HG03565 (cell line): ENCODE measurements around the gene HOGA1.
"Not testable (repeated sequence)": the region's sequence is repeated elsewhere in the genome, so short reads cannot be mapped to it uniquely, and the experiment has no call there.

Source experiments
- ATAC-seq: cut with Tn5 transposase; IDR thresholded peaks from one replicate; pipeline ENCODE4 v1.9.1; 2021; ENCODE audit warnings: mild to moderate bottlenecking, moderate library complexity; ENCODE audit not compliant: unreplicated experiment

The HOGA1 gene

GRCh38 chr10:97554336-97554735 is 29.9 kb upstream of the HOGA1 start:
- ATAC-seq, result not testable (repeated sequence)

GRCh38 chr10:97555541-97555940 is 28.6 kb upstream of the HOGA1 start:
- ATAC-seq, result not testable (repeated sequence)

DNA sequence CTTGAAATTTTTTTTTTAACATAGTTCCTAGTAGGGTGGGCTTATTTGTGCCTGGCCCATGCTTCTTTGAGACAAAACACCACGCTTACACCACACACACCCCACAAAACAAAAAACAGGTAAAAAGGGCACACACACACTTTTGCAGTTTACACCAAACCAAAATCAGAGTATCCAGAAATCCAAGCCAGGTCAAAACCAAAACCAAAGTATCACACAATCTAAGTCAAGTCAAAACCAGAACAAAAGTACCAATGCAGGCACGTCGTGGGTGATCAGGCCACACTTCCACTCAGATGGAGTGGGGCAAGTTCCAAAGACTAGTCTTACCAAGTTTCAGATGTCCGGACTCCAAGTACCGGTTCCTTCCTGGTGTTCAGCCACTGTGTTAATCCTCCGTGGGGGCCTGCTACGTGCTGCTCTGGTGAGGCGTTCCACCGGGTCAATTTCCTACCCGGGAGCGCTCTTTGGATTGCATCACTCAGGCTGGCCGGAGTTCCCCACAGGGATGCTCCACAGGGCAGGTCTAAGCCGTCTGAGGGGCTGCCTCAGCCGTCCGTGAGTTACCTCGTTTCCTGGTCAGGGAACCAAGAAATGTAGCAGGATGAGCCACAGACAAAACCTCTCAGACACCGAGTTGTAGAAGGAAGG is 23.3 kb upstream of the HOGA1 start:
- ATAC-seq, result not testable (repeated sequence)

- ATAC-seq, result not testable (repeated sequence)
Measured at GRCh38 chr10:97561386-97562077, 22.7 kb upstream of the HOGA1 start.

GRCh38 chr10:97562329-97562728 is 21.9 kb upstream of the HOGA1 start:
- not testable (repeated sequence) for ATAC-seq

DNA sequence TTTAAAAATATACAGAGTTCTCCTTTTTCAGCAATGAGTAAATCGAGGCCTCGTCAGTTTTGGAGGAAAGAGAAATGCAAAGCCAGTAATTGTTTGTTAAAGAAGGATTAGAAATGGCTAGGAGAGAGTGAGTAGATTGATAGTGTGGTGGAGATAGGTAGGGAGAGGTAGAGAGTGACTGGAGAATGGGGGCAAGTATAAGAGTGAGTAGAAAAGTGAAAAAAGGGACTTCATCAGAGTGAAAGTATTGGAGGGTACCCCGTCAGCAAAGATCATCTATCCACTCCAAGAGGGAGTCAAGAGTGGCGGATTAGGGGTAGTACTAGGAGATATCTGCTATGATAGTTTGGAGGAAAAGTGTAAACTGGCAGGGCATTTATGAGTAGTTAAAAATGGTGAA is 20.9 kb upstream of the HOGA1 start:
- no peak for ATAC-seq

- no peak for ATAC-seq
Measured at GRCh38 chr10:97564776-97565175, 19.4 kb upstream of the HOGA1 start.

DNA sequence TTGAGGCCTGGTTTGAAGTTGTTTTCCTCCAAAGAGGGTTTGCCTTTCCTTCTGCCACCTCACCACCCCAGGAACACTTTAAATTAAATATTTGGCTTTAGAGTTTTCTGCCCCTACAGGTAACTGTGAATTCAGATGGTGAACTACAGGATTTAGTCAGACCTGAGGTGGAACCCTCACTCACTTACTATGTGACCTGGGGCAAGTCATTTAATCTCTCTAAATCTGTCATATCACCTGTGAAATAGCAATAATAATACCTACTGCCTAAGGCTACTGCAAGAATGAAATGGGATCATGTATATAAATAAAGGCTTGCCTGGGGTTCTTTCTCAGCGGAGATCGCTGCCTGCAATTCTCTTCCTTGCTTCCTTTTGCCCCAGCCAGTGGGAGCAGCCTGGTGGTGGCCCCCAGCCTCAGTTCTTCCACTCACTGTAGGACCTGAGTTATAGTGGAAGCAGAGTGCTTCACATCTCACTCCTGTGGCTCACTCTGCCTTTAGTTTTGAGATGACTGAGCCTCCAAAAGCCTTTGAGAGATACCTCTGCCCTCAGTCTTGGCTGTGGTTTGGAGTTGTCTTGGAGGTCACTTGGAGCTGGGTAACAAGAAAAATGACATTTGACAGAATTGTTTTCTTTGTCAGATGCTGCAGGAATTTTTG is 17.7 kb upstream of the HOGA1 start:
- ATAC-seq, result no peak

DNA sequence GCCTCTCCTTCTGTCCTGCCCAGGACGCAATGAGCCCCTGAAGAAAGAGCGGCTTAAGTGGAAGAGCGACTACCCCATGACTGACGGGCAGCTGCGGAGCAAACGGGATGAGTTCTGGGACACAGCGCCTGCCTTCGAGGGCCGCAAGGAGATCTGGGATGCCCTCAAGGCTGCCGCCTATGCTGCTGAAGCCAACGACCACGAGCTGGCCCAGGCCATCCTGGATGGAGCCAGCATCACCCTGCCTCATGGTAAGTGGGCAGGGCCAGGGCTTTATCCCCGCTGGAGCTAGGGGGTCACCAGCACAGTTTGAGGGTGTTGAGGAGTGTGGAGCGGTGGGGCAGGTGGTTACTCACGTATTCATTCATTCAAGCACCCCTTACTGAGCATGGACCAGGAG is 16.3 kb upstream of the HOGA1 start:
- no peak for ATAC-seq

GRCh38 chr10:97570146-97570788 is 13.9 kb upstream of the HOGA1 start:
- no peak for ATAC-seq

DNA sequence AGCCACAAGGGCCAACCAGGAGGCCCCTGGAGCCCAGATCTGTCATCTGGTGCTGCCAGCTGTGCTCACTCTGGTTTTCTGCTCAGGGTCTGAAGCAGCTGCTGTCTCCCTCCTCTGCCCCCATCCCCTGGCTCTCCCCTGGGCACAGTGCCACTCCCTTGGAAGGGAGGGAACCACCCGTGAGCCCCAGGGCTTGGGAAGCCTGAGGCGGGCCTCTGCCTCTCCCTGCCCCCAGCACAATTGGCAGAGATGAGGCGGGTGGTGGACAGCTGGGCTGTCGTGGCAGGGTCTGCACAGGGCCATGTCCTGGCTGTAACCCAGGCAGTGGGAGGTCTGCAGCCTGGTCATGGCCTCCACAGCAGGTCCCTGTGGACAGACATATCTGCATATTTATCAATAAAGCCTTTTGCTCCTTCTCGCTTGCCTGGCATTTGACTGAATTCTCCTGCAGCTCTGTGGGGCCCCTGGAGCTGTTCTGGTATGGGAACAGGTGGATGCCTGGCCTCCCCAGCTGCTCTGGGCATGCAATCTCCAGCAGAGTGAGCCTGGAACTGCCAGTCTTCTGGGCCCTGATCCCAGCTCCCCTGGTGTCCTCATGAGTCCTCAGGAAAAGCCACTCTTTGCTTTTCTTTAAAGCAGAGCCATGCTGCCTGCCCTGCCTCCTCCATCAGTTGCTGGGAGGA is 13.3 kb upstream of the HOGA1 start:
- ATAC-seq, result no peak

GRCh38 chr10:97571622-97572021 is 12.6 kb upstream of the HOGA1 start:
- no peak for ATAC-seq

DNA sequence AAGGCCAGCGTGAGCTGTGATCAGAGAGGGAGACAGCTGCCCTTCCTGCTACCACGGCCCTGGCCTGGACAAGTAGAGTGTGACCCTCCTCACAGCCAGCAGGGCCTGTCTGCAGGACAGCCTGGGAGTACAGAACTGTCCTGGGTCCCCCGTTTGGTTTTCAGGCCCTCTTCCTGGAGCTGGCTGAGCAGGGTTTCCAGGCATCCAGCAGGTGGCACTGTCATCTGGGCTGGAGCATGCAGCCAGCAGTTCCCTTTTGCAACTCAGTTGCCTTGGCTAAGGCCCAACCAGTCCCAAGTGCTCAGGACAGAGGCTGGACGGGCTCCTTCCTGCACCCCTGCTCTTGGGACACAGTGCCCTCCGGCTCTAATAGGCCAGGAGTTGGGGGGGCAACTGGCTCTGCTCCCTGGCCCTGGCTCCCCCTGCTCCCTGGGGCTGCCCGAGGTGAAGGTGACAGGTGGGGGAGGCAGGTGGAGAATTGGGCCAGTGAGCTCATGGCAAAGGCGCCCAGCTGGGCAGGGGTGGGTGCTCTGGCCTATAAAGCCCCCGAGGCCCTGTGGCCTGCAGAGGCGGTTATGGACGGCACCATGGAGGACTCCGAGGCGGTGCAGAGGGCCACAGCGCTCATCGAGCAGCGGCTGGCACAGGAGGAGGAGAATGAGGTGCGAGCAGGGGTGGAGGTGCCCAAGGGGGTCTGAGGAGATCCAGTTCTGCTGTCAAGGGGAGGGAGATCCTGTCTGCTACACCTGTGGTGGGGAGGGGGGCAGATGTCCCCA is 11.8 kb upstream of the HOGA1 start, which contains the start of gene ANKRD2:
ANKRD2 (plus strand) TSS at position 566 of the 776 bp plus-strand sequence; CDS start at position 576, 10 bp downstream.
- peak; percentile 56 for ATAC-seq

- no peak for ATAC-seq
Measured at GRCh38 chr10:97573021-97573420, 11.2 kb upstream of the HOGA1 start.

GRCh38 chr10:97573672-97574071 is 10.5 kb upstream of the HOGA1 start:
- ATAC-seq, result no peak

- no peak for ATAC-seq
Measured at GRCh38 chr10:97574374-97575126, 9.6 kb upstream of the HOGA1 start.

DNA sequence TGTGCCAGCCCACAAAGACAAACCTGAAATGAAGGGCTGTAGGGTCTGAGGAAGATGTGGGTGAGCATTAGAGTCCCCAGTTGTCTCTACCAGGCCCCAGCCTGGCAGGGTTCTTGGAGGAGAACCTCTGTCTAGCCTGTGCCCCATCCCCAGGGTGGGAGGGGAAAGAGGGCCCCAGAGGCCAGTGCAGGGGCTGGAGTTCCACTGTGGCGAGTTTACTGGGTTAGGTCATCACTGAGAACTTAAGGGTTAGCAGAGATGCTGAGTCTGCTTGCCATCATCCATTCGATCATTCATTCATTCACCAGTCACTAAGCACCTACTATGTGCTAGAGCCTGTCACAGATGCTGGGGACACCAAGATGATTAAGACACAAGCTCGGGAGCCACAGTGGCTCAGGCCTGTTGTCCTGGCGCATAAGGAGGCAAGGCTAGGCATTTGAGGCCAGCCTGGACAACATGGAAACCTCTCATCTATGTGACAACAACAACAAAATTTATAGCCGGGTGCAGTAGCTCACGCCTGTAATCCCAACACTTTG is 9.0 kb upstream of the HOGA1 start:
- ATAC-seq, result no peak

GRCh38 chr10:97576487-97576886 is 7.7 kb upstream of the HOGA1 start:
- not testable (repeated sequence) for ATAC-seq

DNA sequence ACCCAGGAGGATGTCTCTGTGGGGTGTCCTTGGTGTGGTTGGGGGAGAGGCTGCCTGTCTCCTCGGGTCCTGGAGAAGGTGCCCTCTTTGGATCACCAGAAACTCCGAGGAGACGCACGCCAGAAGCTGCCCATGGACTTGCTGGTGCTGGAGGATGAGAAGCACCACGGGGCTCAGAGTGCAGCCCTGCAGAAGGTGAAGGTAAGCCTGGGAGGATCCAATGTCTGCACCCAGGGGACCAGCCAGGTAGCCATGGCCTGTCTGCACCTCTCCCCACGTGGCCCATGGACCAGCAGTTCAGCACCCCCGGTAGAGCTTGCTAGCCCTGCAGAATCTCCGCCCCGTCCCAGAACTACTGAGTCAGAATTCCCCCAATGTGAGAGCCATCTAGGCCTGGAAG is 6.5 kb upstream of the HOGA1 start:
- ATAC-seq, result no peak
